Measurements from ENCODE around the gene OR10H5.
"Not testable (repeated sequence)": the region's sequence is repeated elsewhere in the genome, so short reads cannot be mapped to it uniquely, and the experiment has no call there.

Gene OR10H5

DNA sequence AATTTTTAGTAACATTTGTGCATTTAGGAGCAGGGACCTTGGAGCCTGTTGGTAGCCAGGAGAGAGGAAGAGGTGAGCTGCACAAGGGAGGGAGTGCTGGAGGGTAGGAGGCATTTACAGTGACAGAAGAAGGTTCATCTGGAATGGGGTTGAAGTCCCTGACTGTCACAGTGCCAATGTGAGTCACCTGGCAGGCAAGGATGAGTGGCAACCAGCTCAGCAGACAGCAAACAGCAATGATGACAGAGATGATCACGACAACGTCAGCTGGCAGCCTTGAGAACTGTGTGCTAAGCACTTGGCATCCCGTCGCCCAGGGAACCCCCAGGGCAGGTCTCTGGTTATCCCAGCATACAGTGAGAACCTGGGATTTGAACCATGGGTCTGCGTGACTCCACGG, 2.6 kb downstream of the OR10H5 start:
- ATAC-seq: no peak
- no peak for TF ChIP-seq ARNTL (CRISPR knock-in tag; IDR thresholded peaks at IDR 0.05; ENCODE audit: borderline replicate concordance, low read depth)
- TF ChIP-seq, protein P1, sequence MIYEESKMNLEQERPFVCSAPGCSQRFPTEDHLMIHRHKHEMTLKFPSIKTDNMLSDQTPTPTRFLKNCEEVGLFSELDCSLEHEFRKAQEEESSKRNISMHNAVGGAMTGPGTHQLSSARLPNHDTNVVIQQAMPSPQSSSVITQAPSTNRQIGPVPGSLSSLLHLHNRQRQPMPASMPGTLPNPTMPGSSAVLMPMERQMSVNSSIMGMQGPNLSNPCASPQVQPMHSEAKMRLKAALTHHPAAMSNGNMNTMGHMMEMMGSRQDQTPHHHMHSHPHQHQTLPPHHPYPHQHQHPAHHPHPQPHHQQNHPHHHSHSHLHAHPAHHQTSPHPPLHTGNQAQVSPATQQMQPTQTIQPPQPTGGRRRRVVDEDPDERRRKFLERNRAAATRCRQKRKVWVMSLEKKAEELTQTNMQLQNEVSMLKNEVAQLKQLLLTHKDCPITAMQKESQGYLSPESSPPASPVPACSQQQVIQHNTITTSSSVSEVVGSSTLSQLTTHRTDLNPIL (CRISPR knock-in tag; IDR thresholded peaks at IDR 0.05; ENCODE audit: low read depth): no peak
- no peak for TF ChIP-seq ISL1 (CRISPR knock-in tag; IDR thresholded peaks at IDR 0.05)
- no peak for TF ChIP-seq GLIS3 (CRISPR knock-in tag; IDR thresholded peaks at IDR 0.05)
- no peak for TF ChIP-seq ZNF565 (CRISPR knock-in tag; conservative IDR thresholded peaks at IDR 0.05; ENCODE audit: low read depth)

DNA sequence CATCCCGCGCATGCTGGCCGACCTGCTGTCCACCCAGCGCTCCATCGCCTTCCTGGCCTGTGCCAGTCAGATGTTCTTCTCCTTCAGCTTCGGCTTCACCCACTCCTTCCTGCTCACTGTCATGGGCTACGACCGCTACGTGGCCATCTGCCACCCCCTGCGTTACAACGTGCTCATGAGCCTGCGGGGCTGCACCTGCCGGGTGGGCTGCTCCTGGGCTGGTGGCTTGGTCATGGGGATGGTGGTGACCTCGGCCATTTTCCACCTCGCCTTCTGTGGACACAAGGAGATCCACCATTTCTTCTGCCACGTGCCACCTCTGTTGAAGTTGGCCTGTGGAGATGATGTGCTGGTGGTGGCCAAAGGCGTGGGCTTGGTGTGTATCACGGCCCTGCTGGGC, 6.8 kb downstream of the OR10H5 start:
- ATAC-seq: not testable (repeated sequence)

DNA sequence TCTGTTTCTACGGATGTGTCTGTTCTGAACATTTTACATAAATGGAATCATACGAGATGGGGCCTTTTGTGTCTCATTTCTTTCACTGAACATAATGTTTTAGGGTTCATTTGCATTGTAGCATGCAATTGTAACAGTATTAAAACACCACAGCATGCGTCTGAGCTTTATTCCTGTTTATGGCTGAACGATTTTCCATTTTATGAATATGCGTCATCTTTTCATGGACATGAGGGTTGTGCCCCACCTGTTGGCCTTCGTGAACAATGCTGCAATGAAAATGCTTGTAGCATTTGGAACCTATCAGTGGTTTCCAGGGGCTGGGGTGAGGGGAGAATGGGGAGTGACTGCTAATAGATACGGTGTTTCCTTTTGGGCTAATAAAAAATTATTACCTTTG, 22.9 kb downstream of the OR10H5 start:
- TF ChIP-seq CSDC2 (CRISPR knock-in tag; IDR thresholded peaks at IDR 0.05): no peak
- ATAC-seq: no peak

DNA sequence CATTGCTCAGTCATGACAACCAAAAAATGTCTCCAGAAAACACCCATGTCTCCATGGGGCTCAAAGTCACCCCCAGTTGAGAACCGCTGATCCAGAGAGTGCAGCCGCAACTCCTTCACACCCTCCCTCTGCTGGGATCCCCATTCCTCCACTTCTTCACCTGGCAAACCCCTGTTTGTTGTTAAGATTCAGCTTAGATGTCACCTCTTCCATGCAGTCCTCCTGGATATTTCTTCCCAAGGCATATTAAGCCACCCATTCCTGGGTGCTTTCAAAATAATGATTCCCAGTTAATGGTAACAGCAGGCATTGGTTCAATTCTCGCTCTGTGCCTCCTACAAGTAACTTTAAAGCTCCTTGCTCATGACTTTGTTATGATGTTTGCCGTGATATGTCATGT, 24.0 kb downstream of the OR10H5 start:
- TF ChIP-seq TOX (CRISPR knock-in tag; IDR thresholded peaks at IDR 0.05; ENCODE audit: borderline replicate concordance) (no peak), BACH2 (CRISPR knock-in tag; IDR thresholded peaks at IDR 0.05; ENCODE audit: borderline replicate concordance) (no peak), ZNF70 (CRISPR knock-in tag; IDR thresholded peaks at IDR 0.05) (no peak), ZNF565 (CRISPR knock-in tag; conservative IDR thresholded peaks at IDR 0.05; ENCODE audit: low read depth) (no peak), ESRRG (CRISPR knock-in tag; IDR thresholded peaks at IDR 0.05) (no peak), ZFP30 (CRISPR knock-in tag; IDR thresholded peaks at IDR 0.05) (no peak), ISL1 (CRISPR knock-in tag; IDR thresholded peaks at IDR 0.05) (no peak), OSR1 (CRISPR knock-in tag; IDR thresholded peaks at IDR 0.05) (no peak)
- TF ChIP-seq, protein P2, sequence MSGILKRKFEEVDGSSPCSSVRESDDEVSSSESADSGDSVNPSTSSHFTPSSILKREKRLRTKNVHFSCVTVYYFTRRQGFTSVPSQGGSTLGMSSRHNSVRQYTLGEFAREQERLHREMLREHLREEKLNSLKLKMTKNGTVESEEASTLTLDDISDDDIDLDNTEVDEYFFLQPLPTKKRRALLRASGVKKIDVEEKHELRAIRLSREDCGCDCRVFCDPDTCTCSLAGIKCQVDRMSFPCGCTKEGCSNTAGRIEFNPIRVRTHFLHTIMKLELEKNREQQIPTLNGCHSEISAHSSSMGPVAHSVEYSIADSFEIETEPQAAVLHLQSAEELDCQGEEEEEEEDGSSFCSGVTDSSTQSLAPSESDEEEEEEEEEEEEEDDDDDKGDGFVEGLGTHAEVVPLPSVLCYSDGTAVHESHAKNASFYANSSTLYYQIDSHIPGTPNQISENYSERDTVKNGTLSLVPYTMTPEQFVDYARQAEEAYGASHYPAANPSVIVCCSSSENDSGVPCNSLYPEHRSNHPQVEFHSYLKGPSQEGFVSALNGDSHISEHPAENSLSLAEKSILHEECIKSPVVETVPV (CRISPR knock-in tag; IDR thresholded peaks at IDR 0.05): no peak
- ATAC-seq: no peak

DNA sequence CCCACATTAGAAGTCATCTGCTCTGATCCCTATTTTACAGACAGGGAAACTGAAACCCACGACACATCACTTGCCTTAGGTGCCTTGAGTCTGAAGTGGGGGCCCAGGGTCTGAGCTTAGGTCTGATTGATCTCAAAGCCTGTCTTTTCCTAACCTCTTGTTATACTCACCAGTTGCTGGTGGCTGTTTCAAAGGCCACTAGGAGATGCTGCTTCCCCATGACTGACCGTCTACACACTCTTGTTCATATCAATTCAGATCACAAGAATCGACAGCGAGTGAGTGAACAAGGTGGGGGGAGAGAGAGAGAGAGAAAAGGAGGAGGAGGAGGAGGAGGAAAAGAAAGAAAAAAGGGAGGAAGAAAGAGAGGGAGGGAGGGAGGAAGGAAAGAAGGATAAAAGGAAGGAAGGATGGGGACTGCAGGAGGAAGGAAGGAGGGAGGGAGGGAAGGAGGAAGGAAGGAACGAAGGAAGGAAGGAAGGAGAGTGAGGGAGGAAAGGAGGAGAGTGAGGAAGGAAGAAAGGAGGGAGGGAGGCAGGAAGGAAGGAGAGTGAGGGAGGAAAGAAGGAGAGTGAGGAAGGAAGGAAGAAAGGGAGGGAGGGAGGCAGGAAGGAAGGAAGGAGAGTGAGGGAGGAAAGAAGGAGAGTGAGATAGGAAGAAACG, 24.7 kb downstream of the OR10H5 start:
- ATAC-seq: no peak

DNA sequence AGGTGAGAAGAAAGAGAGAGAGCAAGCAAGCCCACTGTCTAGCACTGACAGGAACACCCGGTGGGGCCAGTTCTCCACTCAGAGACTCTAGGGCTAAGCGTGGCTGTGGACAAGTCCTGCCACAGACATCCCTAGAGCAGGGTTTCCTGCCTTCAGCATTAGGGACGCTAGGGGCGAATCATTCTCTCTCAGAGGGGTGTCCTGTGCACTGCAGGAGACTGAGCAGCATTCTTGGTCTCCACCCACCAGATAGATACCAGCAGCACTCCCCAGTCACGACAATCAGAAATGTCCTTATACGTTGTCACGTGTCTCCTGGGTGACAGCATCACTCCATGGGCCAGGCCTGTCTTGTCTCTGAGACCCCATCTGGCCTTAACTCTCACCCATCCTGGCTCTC, 26.5 kb downstream of the OR10H5 start:
- TF ChIP-seq, protein P1 (CRISPR knock-in tag; IDR thresholded peaks at IDR 0.05; ENCODE audit: low read depth): no peak
- no peak for TF ChIP-seq CSDC2 (CRISPR knock-in tag; IDR thresholded peaks at IDR 0.05)
- TF ChIP-seq, protein P2 (CRISPR knock-in tag; IDR thresholded peaks at IDR 0.05): no peak
- TF ChIP-seq TCF4 (CRISPR knock-in tag; IDR thresholded peaks at IDR 0.05; ENCODE audit: borderline replicate concordance): no peak
- no peak; the same call in 2 of the 3 replicates for ATAC-seq

More for the DNA sequence above, 24.7 kb downstream of the OR10H5 start:
- TF ChIP-seq ZNF70 (CRISPR knock-in tag; IDR thresholded peaks at IDR 0.05): no peak
- TF ChIP-seq, protein P2 (CRISPR knock-in tag; IDR thresholded peaks at IDR 0.05): no peak
- no peak for TF ChIP-seq OSR1 (CRISPR knock-in tag; IDR thresholded peaks at IDR 0.05)

DNA sequence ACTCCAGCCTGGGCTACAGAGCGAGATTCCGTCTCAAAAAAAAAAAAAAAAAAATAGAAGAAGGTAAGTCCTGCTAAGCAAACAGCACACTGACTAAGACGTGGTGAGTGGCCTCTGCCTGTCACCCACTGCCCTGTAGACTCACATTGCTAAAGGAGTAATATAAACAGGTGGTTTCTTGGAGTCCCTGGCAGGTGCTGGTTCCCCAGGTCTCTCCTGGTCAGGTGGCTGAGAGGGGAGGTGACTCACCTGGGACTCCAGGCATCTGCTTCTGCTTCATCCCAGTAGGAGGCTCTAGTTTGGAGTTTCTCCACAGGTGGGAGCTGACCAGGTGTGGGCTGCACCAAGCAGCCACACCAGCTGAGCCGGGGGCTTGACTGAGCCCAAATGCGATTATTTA, 27.8 kb downstream of the OR10H5 start, which contains the start of gene OR10H1:
Gene OR10H1 (minus strand): TSS at position 359 of the 400 bp plus-strand sequence. CDS start 7,627 bp downstream, outside the sequence.
- ATAC-seq: no peak
- TF ChIP-seq ESRRG (CRISPR knock-in tag; IDR thresholded peaks at IDR 0.05) (no peak), ZNF8 (CRISPR knock-in tag; IDR thresholded peaks at IDR 0.05) (no peak), CSDC2 (CRISPR knock-in tag; IDR thresholded peaks at IDR 0.05) (no peak), ZNF565 (CRISPR knock-in tag; conservative IDR thresholded peaks at IDR 0.05; ENCODE audit: low read depth) (no peak), PPARA (CRISPR knock-in tag; IDR thresholded peaks at IDR 0.05; ENCODE audit: borderline replicate concordance) (no peak), ZC3H10 (CRISPR knock-in tag; IDR thresholded peaks at IDR 0.05) (no peak)
- TF ChIP-seq, protein P3, sequence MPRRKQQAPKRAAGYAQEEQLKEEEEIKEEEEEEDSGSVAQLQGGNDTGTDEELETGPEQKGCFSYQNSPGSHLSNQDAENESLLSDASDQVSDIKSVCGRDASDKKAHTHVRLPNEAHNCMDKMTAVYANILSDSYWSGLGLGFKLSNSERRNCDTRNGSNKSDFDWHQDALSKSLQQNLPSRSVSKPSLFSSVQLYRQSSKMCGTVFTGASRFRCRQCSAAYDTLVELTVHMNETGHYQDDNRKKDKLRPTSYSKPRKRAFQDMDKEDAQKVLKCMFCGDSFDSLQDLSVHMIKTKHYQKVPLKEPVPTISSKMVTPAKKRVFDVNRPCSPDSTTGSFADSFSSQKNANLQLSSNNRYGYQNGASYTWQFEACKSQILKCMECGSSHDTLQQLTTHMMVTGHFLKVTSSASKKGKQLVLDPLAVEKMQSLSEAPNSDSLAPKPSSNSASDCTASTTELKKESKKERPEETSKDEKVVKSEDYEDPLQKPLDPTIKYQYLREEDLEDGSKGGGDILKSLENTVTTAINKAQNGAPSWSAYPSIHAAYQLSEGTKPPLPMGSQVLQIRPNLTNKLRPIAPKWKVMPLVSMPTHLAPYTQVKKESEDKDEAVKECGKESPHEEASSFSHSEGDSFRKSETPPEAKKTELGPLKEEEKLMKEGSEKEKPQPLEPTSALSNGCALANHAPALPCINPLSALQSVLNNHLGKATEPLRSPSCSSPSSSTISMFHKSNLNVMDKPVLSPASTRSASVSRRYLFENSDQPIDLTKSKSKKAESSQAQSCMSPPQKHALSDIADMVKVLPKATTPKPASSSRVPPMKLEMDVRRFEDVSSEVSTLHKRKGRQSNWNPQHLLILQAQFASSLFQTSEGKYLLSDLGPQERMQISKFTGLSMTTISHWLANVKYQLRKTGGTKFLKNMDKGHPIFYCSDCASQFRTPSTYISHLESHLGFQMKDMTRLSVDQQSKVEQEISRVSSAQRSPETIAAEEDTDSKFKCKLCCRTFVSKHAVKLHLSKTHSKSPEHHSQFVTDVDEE (CRISPR knock-in tag; IDR thresholded peaks at IDR 0.05): no peak
